Prostate gland (tissue), 2 donors: ENCODE data around the gene GSTK1. TPM values are rescaled to one million over a fixed set of nuclear protein-coding genes. Genes with fewer than 3 reads are reported as not detected.

Experiments used
- DNase-seq: peaks from one replicate; pipeline ENCODE4 v3.0.0-alpha.2; 2019; ENCODE audit warnings: low spot score
- H3K27ac ChIP-seq, 2 donors: fragments of 200-600 bp; sonication (generic); 2 replicates each; pipeline ENCODE4 v1.5.1; 2017 to 2019
- H3K27me3 ChIP-seq: fragments of 200-600 bp; sonication (generic); replicated peaks from 2 replicates; pipeline ENCODE4 v1.5.1; 2019; ENCODE audit not compliant: insufficient read depth
- H3K36me3 ChIP-seq, 2 donors: fragments of 200-600 bp; sonication (generic); 1 replicate in 1 of 2; 2 replicates in 1 of 2; pipeline versions ENCODE4 v1.5.1 to v1.8.1; 2017 to 2019
- H3K4me1 ChIP-seq: fragments of 200-600 bp; sonication (generic); replicated peaks from 2 replicates; pipeline ENCODE4 v1.5.1; 2019
- H3K4me3 ChIP-seq, 2 donors: fragments of 200-600 bp; sonication (generic); 2 replicates each; pipeline ENCODE4 v1.5.1; 2017 to 2019
- H3K9me3 ChIP-seq: fragments of 200-600 bp; sonication (generic); 2 replicates; pipeline ENCODE4 v1.5.1; 2017
- POLR2A ChIP-seq: fragments of 450-650 bp; IDR thresholded peaks from one replicate; pipeline ENCODE4 v1.6.1; 2016; ENCODE audit warnings: antibody characterized with exemption, mild to moderate bottlenecking
- POLR2AphosphoS5 ChIP-seq: sonication (generic); formaldehyde crosslinking; IDR thresholded peaks from one replicate; pipeline ENCODE4 v1.6.1; 2017; ENCODE audit warnings: antibody characterized with exemption
- WGBS: methylation state at CpG from one replicate; pipeline ENCODE4 v1.1.5; 2018; 5-methylcytosine and 5-hydroxymethylcytosine counted together
- intact Hi-C: fragments of 100-400 bp; cut with DNase I; formaldehyde crosslinking; loops from one replicate; pipeline ENCODE4 v1.14.2; 2022
- total RNA-seq, 2 donors: library from RNA; depleted of rRNA; stranded (reverse); fragments of >200 nt; gene quantifications; one replicate each; pipeline ENCODE4 v1.1.0, GENCODE V29; 2016
- TF ChIP-seq, protein P1 (sequence below), 4 experiments: fragments of 200-600 bp in 2 of 4; fragments of 450-650 bp in 2 of 4; sonication (generic) in 2 of 4; IDR thresholded peaks; 1 replicate in 3 of 4; 2 replicates in 1 of 4; pipeline ENCODE4 v1.5.1; 2016 to 2019; ENCODE audit warnings: antibody characterized with exemption in 4 of 4, mild to moderate bottlenecking in 2 of 4, moderate library complexity in 2 of 4

The GSTK1 gene
- total RNA-seq, 2 donors from 2014 or later = 134 to 153 TPM

DNA sequence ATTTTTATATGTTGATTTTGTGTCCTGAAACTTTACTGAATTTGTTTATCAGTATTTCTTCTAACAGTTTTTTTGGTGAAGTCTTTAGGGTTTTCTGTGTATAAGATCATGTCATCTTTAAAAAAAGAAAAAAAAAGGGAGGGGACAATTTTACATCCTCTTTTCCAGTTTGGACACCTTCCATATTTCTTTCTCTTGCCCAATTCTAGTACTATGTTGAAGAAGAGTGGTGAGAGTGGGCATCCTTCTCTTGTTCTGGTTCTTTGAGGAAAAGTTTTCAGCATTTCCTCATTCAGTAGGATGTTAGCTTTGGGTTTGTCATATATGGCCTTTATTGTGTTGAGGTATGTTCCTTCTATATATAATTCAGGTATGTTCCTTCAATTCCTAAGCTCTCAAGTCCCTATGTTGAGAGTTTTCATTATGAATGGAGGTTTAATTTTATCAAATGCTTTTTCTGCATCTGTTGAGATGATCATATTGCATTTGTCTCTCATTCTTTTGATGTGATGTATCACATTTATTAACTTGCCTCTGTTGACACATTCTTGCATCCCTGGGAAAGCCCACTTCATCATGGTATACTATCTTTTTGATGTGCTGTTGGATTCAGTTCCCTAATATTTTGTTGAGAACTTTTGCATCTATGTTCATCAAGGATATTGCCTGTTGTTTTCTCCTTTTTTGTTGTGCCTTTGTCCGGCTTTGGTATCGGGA lies 29.3 kb upstream of the GSTK1 start:
- Histone ChIP-seq H3K4me1 (no peaks in the 10 kb centered on the region), H3K27ac (no peak overlapping the region), H3K9me3 (no peaks in the 10 kb centered on the region), H3K36me3 (no peaks in the 10 kb centered on the region), H3K27me3 (no peaks in the 10 kb centered on the region), H3K4me3 (no peak overlapping the region)
- intact Hi-C loops = no loop called here
- no peak for DNase-seq
- 100% methylated on average over 2 of the region's 2 CpGs for WGBS
- no peak for TF ChIP-seq POLR2A
- TF ChIP-seq, protein P1, sequence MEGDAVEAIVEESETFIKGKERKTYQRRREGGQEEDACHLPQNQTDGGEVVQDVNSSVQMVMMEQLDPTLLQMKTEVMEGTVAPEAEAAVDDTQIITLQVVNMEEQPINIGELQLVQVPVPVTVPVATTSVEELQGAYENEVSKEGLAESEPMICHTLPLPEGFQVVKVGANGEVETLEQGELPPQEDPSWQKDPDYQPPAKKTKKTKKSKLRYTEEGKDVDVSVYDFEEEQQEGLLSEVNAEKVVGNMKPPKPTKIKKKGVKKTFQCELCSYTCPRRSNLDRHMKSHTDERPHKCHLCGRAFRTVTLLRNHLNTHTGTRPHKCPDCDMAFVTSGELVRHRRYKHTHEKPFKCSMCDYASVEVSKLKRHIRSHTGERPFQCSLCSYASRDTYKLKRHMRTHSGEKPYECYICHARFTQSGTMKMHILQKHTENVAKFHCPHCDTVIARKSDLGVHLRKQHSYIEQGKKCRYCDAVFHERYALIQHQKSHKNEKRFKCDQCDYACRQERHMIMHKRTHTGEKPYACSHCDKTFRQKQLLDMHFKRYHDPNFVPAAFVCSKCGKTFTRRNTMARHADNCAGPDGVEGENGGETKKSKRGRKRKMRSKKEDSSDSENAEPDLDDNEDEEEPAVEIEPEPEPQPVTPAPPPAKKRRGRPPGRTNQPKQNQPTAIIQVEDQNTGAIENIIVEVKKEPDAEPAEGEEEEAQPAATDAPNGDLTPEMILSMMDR (IDR thresholded peaks at IDR 0.05) = no peak
- no peak for TF ChIP-seq POLR2AphosphoS5

DNA sequence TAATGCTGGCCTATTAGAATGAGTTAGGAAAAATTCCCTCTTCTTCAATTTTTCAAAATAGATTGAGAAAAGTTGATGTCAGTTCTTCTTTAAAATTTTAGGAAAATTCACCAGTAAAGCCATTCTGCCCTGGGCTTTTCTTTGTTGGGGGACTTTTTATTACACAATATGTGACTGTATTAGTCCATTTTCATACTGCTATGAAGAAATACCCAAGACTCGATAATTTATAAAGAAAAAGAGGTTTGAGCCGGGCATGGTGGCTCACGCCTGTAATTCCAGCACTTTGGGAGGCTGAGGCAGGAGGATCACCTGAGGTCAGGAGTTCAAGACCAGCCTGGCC lies 28.7 kb upstream of the GSTK1 start:
- Histone ChIP-seq H3K4me1 (no peaks in the 10 kb centered on the region), H3K27me3 (no peaks in the 10 kb centered on the region), H3K4me3 (no peak overlapping the region), H3K36me3 (no peaks in the 10 kb centered on the region), H3K27ac (no peak overlapping the region), H3K9me3 (no peaks in the 10 kb centered on the region)
- 92% methylated on average over 3 of the region's 3 CpGs for WGBS
- intact Hi-C loops = no loop called here
- TF ChIP-seq POLR2AphosphoS5 (no peak), POLR2A (no peak)
- TF ChIP-seq, protein P1 (IDR thresholded peaks at IDR 0.05) = no peak
- DNase-seq = no peak

DNA sequence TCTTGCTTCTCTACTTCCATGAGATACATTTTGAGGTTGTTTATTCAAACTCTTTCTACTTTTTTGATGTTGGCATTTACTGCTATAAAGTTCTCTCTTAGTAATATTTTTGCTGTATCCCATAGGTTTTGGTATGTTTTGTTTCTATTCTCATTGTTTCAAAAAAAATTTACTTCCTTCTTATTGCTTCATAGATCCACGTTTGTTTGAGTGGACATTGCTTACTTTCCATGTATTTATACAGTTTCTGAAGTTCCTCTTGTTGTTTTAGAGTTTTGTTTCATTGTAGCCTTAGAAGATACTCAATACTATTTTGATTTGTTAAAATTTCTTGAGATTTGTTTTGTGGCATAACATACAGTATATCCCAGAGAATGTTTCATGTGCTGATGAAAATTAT lies 27.7 kb upstream of the GSTK1 start:
- H3K4me1 ChIP-seq = no peaks in the 10 kb centered on the region
- TF ChIP-seq POLR2AphosphoS5 (no peak), POLR2A (no peak)
- TF ChIP-seq, protein P1 (IDR thresholded peaks at IDR 0.05) = no peak
- no peaks in the 10 kb centered on the region for H3K27me3 ChIP-seq
- 31% methylated on average over 1 of the region's 1 CpG for WGBS
- no peak overlapping the region for H3K4me3 ChIP-seq
- intact Hi-C loops = no loop called here
- no peak overlapping the region for H3K27ac ChIP-seq
- no peak for DNase-seq
- no peaks in the 10 kb centered on the region for H3K9me3 ChIP-seq
- H3K36me3 ChIP-seq = no peaks in the 10 kb centered on the region

DNA sequence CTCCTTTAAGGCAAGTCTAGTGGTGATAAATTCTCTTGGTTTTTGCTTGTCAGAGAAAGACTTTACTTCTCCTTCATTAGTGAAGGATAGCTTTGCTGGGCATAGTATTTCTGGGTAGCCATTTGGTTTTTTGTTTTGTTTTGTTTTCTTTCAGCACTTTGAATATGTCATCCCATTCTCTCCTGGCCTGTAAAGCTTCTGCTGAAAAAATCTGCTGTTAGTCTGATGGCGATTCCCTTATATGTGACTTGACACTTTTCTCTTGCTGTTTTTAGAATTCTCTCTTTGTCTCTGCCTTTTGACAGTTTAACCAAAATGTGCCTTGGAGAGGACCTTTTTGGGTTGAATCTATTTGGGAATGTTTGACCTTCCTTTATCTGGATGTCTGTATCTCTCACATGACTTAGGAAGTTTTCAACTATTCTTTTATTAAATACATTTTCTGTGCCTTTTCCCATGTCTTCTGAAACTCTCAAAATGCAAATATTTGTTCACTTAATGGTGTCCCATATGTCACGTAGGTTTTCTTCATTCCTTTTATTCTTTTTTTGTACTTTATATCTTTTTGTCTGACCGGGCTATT lies 26.7 kb upstream of the GSTK1 start:
- intact Hi-C loops = no loop called here
- 63% methylated on average over 3 of the region's 3 CpGs for WGBS
- Histone ChIP-seq H3K9me3 (no peaks in the 10 kb centered on the region), H3K4me3 (no peak overlapping the region), H3K4me1 (no peaks in the 10 kb centered on the region), H3K36me3 (no peaks in the 10 kb centered on the region), H3K27ac (no peak overlapping the region), H3K27me3 (no peaks in the 10 kb centered on the region)
- TF ChIP-seq POLR2A (no peak), POLR2AphosphoS5 (no peak)
- TF ChIP-seq, protein P1 (IDR thresholded peaks at IDR 0.05) = no peak
- no peak for DNase-seq

DNA sequence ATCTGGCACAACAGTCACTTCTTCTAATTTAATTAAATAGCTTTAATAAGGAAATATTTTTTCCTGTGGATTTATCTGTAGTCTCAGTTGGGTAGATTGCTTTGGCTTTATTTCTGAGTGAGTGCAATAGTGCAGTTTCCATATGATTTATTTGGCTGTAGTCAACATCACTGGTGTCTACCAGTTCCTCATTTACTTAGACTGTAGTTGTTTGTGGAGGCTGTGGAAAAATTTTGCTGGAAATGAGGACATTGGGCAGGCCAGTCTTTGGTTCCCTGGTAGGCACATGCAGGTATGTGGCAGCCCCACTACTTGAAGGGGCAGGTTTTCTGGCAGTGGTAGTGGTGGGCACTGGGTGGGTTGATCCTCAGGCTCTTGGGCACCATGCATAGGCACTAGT lies 25.9 kb upstream of the GSTK1 start:
- intact Hi-C loops = no loop called here
- H3K4me3 ChIP-seq = no peak overlapping the region
- DNase-seq = no peak
- no peaks in the 10 kb centered on the region for H3K36me3 ChIP-seq
- no peaks in the 10 kb centered on the region for H3K4me1 ChIP-seq
- no peaks in the 10 kb centered on the region for H3K9me3 ChIP-seq
- TF ChIP-seq POLR2A (no peak), POLR2AphosphoS5 (no peak)
- TF ChIP-seq, protein P1 (IDR thresholded peaks at IDR 0.05) = no peak
- H3K27me3 ChIP-seq = no peaks in the 10 kb centered on the region
- no peak overlapping the region for H3K27ac ChIP-seq
